HEK293 (cell line): ENCODE measurements around the gene CNGB1.

Source experiments
- CTCF ChIA-PET: fragments of 350-600 bp; formaldehyde crosslinking; extraction: SDS; loops from one replicate; lab custom pipeline; 2021; ENCODE audit warnings: antibody characterized with exemption; lab: Yijun Ruan, JAX
- POLR2A ChIA-PET: fragments of 300-600 bp; formaldehyde crosslinking; extraction: SDS; loops from one replicate; lab custom pipeline; 2020; ENCODE audit warnings: antibody characterized with exemption, inconsistent platforms; lab: Yijun Ruan, JAX
- H3K27ac ChIP-seq: fragments of 200-500 bp; sonication (Bioruptor generic); 2 replicates; pipeline ENCODE4 v1.5.1; 2014; ENCODE audit warnings: low read depth, low read length, control low read depth, inconsistent platforms; ENCODE audit errors: extremely low read depth
- H3K36me3 ChIP-seq, 2 experiments: fragments of 200-500 bp in 1 of 2; sonication (Bioruptor generic) in 1 of 2; 1 replicate in 1 of 2; 2 replicates in 1 of 2; pipeline ENCODE4 v1.5.1; 2014 to 2017; ENCODE audit warnings: inconsistent platforms in 2 of 2, low read length in 2 of 2; ENCODE audit not compliant: control insufficient read depth in 2 of 2, insufficient read depth in 1 of 2
- H3K4me1 ChIP-seq: fragments of 200-500 bp; sonication (Bioruptor generic); 2 replicates; pipeline ENCODE4 v1.5.1; 2014; ENCODE audit warnings: mild to moderate bottlenecking, low read length, inconsistent platforms; ENCODE audit not compliant: control insufficient read depth, insufficient read depth
- H3K4me3 ChIP-seq: 2 replicates; pipeline ENCODE4 v1.5.1; 2011; ENCODE audit warnings: low read depth, mild to moderate bottlenecking, control low read depth, low read length, moderate library complexity
- H3K9me3 ChIP-seq: fragments of 200-500 bp; sonication (Bioruptor generic); 2 replicates; pipeline ENCODE4 v1.5.1; 2014; ENCODE audit warnings: low read depth, low read length, inconsistent platforms; ENCODE audit not compliant: control insufficient read depth, insufficient read depth
- EGR2 ChIP-seq: fragments of 450-650 bp; formaldehyde crosslinking; IDR thresholded peaks from 2 replicates; pipeline ENCODE4 v1.5.1; 2016; ENCODE audit warnings: low read depth, missing biosample characterization, missing genetic modification characterization
- GFI1B ChIP-seq: fragments of 450-650 bp; formaldehyde crosslinking; IDR thresholded peaks from 2 replicates; pipeline ENCODE4 v1.5.1; 2016; ENCODE audit warnings: missing biosample characterization, missing genetic modification characterization
- PRDM10 ChIP-seq: fragments of 450-650 bp; formaldehyde crosslinking; IDR thresholded peaks from 2 replicates; pipeline ENCODE4 v1.5.1; 2016; ENCODE audit warnings: missing biosample characterization, missing genetic modification characterization
- REPIN1 ChIP-seq: fragments of 450-650 bp; formaldehyde crosslinking; IDR thresholded peaks from 2 replicates; pipeline ENCODE4 v1.5.1; 2017; ENCODE audit warnings: missing biosample characterization, missing genetic modification characterization, low read depth
- WT1 ChIP-seq: fragments of 450-650 bp; formaldehyde crosslinking; IDR thresholded peaks from 2 replicates; pipeline ENCODE4 v1.5.1; 2016; ENCODE audit warnings: missing biosample characterization, missing genetic modification characterization
- ZFHX2 ChIP-seq: fragments of 450-650 bp; formaldehyde crosslinking; conservative IDR thresholded peaks from 2 replicates; pipeline ENCODE4 v1.5.1; 2016; ENCODE audit warnings: missing biosample characterization, missing genetic modification characterization
- ZNF202 ChIP-seq: fragments of 450-650 bp; formaldehyde crosslinking; IDR thresholded peaks from 2 replicates; pipeline ENCODE4 v1.5.1; 2016; ENCODE audit warnings: missing biosample characterization, missing genetic modification characterization, borderline replicate concordance
- ZNF23 ChIP-seq: fragments of 450-650 bp; formaldehyde crosslinking; IDR thresholded peaks from 2 replicates; pipeline ENCODE4 v1.5.1; 2016; ENCODE audit warnings: missing biosample characterization, missing genetic modification characterization, borderline replicate concordance
- ZNF24 ChIP-seq: fragments of 450-650 bp; formaldehyde crosslinking; IDR thresholded peaks from 2 replicates; pipeline ENCODE4 v1.5.1; 2016; ENCODE audit warnings: missing biosample characterization, missing genetic modification characterization
- ZNF350 ChIP-seq: fragments of 450-650 bp; formaldehyde crosslinking; IDR thresholded peaks from 2 replicates; pipeline ENCODE4 v1.5.0; 2017; ENCODE audit warnings: missing biosample characterization, mild to moderate bottlenecking, missing genetic modification characterization
- ZNF366 ChIP-seq: fragments of 450-650 bp; formaldehyde crosslinking; conservative IDR thresholded peaks from 2 replicates; pipeline ENCODE4 v1.5.1; 2016; ENCODE audit warnings: missing biosample characterization, missing genetic modification characterization
- ZNF510 ChIP-seq: fragments of 450-650 bp; formaldehyde crosslinking; IDR thresholded peaks from 2 replicates; pipeline ENCODE4 v1.5.1; 2018; ENCODE audit warnings: mild to moderate bottlenecking, missing genetic modification characterization, missing biosample characterization; ENCODE audit not compliant: insufficient replicate concordance
- ZNF585B ChIP-seq: fragments of 450-650 bp; formaldehyde crosslinking; IDR thresholded peaks from 2 replicates; pipeline ENCODE4 v1.5.1; 2016; ENCODE audit warnings: missing biosample characterization, missing genetic modification characterization
- ZNF623 ChIP-seq: fragments of 450-650 bp; formaldehyde crosslinking; IDR thresholded peaks from 2 replicates; pipeline ENCODE4 v1.5.1; 2016; ENCODE audit warnings: missing biosample characterization, missing genetic modification characterization
- ZNF670 ChIP-seq: fragments of 450-650 bp; formaldehyde crosslinking; IDR thresholded peaks from 2 replicates; pipeline ENCODE4 v1.5.1; 2016; ENCODE audit warnings: missing biosample characterization, missing genetic modification characterization, low read depth
- ZNF677 ChIP-seq: fragments of 450-650 bp; IDR thresholded peaks from 2 replicates; pipeline ENCODE4 v1.5.0; 2018; ENCODE audit warnings: missing biosample characterization, mild to moderate bottlenecking, missing genetic modification characterization, moderate library complexity
- ZNF76 ChIP-seq: fragments of 450-650 bp; formaldehyde crosslinking; IDR thresholded peaks from 2 replicates; pipeline ENCODE4; 2016; ENCODE audit warnings: low read depth, missing biosample characterization, missing genetic modification characterization, borderline replicate concordance
- ZSCAN23 ChIP-seq: fragments of 450-650 bp; formaldehyde crosslinking; IDR thresholded peaks from 2 replicates; pipeline ENCODE4 v1.5.1; 2016; ENCODE audit warnings: missing biosample characterization, missing genetic modification characterization
- TF ChIP-seq, protein P1 (sequence below): fragments of 450-650 bp; formaldehyde crosslinking; IDR thresholded peaks from 2 replicates; pipeline ENCODE4 v1.5.1; 2016; ENCODE audit warnings: missing biosample characterization, missing genetic modification characterization
- TF ChIP-seq, protein P2 (sequence below): fragments of 450-650 bp; formaldehyde crosslinking; IDR thresholded peaks from 2 replicates; pipeline ENCODE4 v1.5.1; 2016; ENCODE audit warnings: missing biosample characterization, missing genetic modification characterization

Gene CNGB1

GRCh38 chr16:57958544-57958943 lies 12.4 kb downstream of the CNGB1 start (continued):
- TF ChIP-seq ZNF76 (tag by site-specific recombination), result no peak
- TF ChIP-seq ZNF24 (tag by site-specific recombination), result no peak
- TF ChIP-seq ZNF510 (tag by site-specific recombination), result no peak
- TF ChIP-seq ZNF670 (tag by site-specific recombination), result no peak
- no peak for TF ChIP-seq WT1 (tag by site-specific recombination)
- no peak for TF ChIP-seq ZNF23 (tag by site-specific recombination)
- TF ChIP-seq, protein P1, sequence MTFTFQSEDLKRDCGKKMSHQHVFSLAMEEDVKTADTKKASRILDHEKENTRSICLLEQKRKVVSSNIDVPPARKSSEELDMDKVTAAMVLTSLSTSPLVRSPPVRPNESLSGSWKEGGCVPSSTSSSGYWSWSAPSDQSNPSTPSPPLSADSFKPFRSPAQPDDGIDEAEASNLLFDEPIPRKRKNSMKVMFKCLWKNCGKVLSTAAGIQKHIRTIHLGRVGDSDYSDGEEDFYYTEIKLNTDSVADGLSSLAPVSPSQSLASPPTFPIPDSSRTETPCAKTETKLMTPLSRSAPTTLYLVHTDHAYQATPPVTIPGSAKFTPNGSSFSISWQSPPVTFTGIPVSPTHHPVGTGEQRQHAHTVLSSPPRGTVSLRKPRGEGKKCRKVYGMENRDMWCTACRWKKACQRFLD, result no peak

- ChIA-PET POLR2A (no interaction called here), CTCF (interaction anchor here (0.5 to 0.9 kb wide), 3 partner anchors 12 to 57 kb away, joined by 3 read pairs; no protein-coding TSS in a partner anchor)
- TF ChIP-seq ZNF585B (tag by site-specific recombination), result no peak
- no peak for TF ChIP-seq REPIN1 (tag by site-specific recombination)
- TF ChIP-seq GFI1B (tag by site-specific recombination), result no peak
- TF ChIP-seq, protein P2, sequence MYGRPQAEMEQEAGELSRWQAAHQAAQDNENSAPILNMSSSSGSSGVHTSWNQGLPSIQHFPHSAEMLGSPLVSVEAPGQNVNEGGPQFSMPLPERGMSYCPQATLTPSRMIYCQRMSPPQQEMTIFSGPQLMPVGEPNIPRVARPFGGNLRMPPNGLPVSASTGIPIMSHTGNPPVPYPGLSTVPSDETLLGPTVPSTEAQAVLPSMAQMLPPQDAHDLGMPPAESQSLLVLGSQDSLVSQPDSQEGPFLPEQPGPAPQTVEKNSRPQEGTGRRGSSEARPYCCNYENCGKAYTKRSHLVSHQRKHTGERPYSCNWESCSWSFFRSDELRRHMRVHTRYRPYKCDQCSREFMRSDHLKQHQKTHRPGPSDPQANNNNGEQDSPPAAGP (tag by site-specific recombination), result no peak
- TF ChIP-seq ZNF202 (tag by site-specific recombination), result no peak
- TF ChIP-seq ZSCAN23 (tag by site-specific recombination), result no peak
- peak; percentile 62 for TF ChIP-seq EGR2 (tag by site-specific recombination)
- peak; percentile 73 for TF ChIP-seq ZNF623 (tag by site-specific recombination)
- TF ChIP-seq ZNF366 (tag by site-specific recombination), result no peak
- no peak for TF ChIP-seq ZNF350
- TF ChIP-seq PRDM10 (tag by site-specific recombination), result no peak
- no peak for TF ChIP-seq ZNF677 (tag by site-specific recombination)
- TF ChIP-seq ZNF23 (tag by site-specific recombination), result no peak
- TF ChIP-seq ZFHX2 (tag by site-specific recombination), result peak; percentile 63
- H3K4me1 ChIP-seq, result no peaks in the 10 kb centered on the region
- H3K4me3 ChIP-seq, result no peak overlapping the region
- H3K27ac ChIP-seq, result no peak overlapping the region
- no peaks in the 10 kb centered on the region for H3K36me3 ChIP-seq
- H3K9me3 ChIP-seq, result no peaks in the 10 kb centered on the region
These were observed 13.1 kb downstream of the CNGB1 start for GRCh38 chr16:57957673-57958392.
